Endothelial cell of umbilical vein (primary cell): Measurements from ENCODE around the gene PAPPA2. TPM values are rescaled to one million over a fixed set of nuclear protein-coding genes. Genes with fewer than 3 reads are reported as not detected.

Experiments
- BruUV-seq: library from RNA; stranded (reverse); fragments of 400-500 nt; replicated peaks from 2 replicates; lab custom pipeline; 2021; lab: Mats Ljungman, UMichigan
- CTCF ChIA-PET: fragments of 300-600, 350-600 bp; sonication (Branson Sonifier 250); formaldehyde crosslinking; loops from one replicate; lab custom pipeline; 2021; ENCODE audit warnings: antibody characterized with exemption, inconsistent platforms; lab: Charles Lee
- POLR2A ChIA-PET: fragments of 300-600, 350-600 bp; sonication (Branson Sonifier 250); formaldehyde crosslinking; loops from one replicate; lab custom pipeline; 2021; ENCODE audit warnings: antibody characterized with exemption, inconsistent platforms; lab: Charles Lee
- DNase-seq: peaks from one replicate; pipeline ENCODE4 v3.0.0-alpha.2; 2011; ENCODE audit warnings: low read depth, low spot score
- FAIRE-seq: peaks from 2 replicates; lab custom pipeline; 2011; peaks lifted over from hg19 to GRCh38; lab: Jason Lieb, UNC
- H2AFZ ChIP-seq: 2 replicates; pipeline ENCODE4 v1.6.0; 2012; ENCODE audit warnings: low read depth, low read length, control low read depth, inconsistent platforms
- H3K27ac ChIP-seq: 2 replicates; pipeline ENCODE4 v1.5.1; 2011; ENCODE audit warnings: low read depth, mild to moderate bottlenecking, control low read depth, low read length, moderate library complexity; ENCODE audit not compliant: insufficient read depth
- H3K27me3 ChIP-seq, 2 experiments: 2 replicates each; pipeline versions ENCODE4 v1.6.0 to v1.6.1; 2011; ENCODE audit warnings: low read length in 2 of 2, mixed read lengths in 1 of 2; ENCODE audit not compliant: control insufficient read depth in 2 of 2, insufficient read depth in 2 of 2
- H3K36me3 ChIP-seq, 2 experiments: 2 replicates in 1 of 2; 3 replicates in 1 of 2; pipeline ENCODE4 v1.5.1; 2011; ENCODE audit warnings: low read length in 2 of 2, mild to moderate bottlenecking in 1 of 2, moderate library complexity in 1 of 2; ENCODE audit not compliant: control insufficient read depth in 2 of 2, insufficient read depth in 2 of 2; ENCODE audit errors: extremely low read depth in 1 of 2
- H3K4me1 ChIP-seq: 3 replicates; pipeline ENCODE4 v1.5.1; 2011; ENCODE audit warnings: mild to moderate bottlenecking, low read length; ENCODE audit not compliant: control insufficient read depth, insufficient read depth; ENCODE audit errors: extremely low read depth
- H3K4me2 ChIP-seq: 2 replicates; pipeline ENCODE4 v1.6.1; 2011; ENCODE audit warnings: low read length, control low read depth, mixed read lengths; ENCODE audit not compliant: insufficient read depth
- H3K4me3 ChIP-seq, 3 experiments: fragments of 200-600 bp in 1 of 3; sonication (generic), shearing (Covaris generic) in 1 of 3; replicated peaks in 1 of 3; 2 replicates each; pipeline ENCODE4 v1.5.1; 2011 to 2016; ENCODE audit warnings: control low read depth in 3 of 3, low read length in 3 of 3, mild to moderate bottlenecking in 2 of 3, inconsistent platforms in 1 of 3, low read depth in 1 of 3, moderate library complexity in 1 of 3; ENCODE audit not compliant: insufficient read depth in 1 of 3
- H3K79me2 ChIP-seq: 2 replicates; pipeline ENCODE4 v1.6.0; 2012; ENCODE audit warnings: low read length, inconsistent platforms; ENCODE audit not compliant: control insufficient read depth, insufficient read depth
- H3K9ac ChIP-seq: replicated peaks from 2 replicates; pipeline ENCODE3; 2011; ENCODE audit warnings: low read length, control low read depth; ENCODE audit not compliant: insufficient read depth; ENCODE audit errors: extremely low read depth
- H3K9me1 ChIP-seq: replicated peaks from 3 replicates; pipeline ENCODE4 v1.6.0; 2011; ENCODE audit warnings: mild to moderate bottlenecking, low read length; ENCODE audit not compliant: control insufficient read depth, insufficient read depth; ENCODE audit errors: extremely low read depth
- H3K9me3 ChIP-seq: replicated peaks from 2 replicates; pipeline ENCODE4 v1.5.1; 2012; ENCODE audit warnings: low read length, inconsistent platforms; ENCODE audit not compliant: control insufficient read depth, insufficient read depth
- H4K20me1 ChIP-seq: replicated peaks from 2 replicates; pipeline ENCODE3; 2011; ENCODE audit warnings: mild to moderate bottlenecking, low read length; ENCODE audit not compliant: control insufficient read depth, insufficient read depth; ENCODE audit errors: extremely low read depth
- EZH2 ChIP-seq: IDR thresholded peaks from 2 replicates; pipeline ENCODE4 v1.6.1; 2012; ENCODE audit warnings: borderline replicate concordance, low read depth, mild to moderate bottlenecking, moderate library complexity, low read length, inconsistent platforms; ENCODE audit not compliant: severe bottlenecking
- FOS ChIP-seq: IDR thresholded peaks from 2 replicates; pipeline ENCODE4 v1.6.1; 2011; ENCODE audit warnings: mild to moderate bottlenecking, low read length, moderate library complexity, borderline replicate concordance; ENCODE audit not compliant: insufficient read depth
- GATA2 ChIP-seq: IDR thresholded peaks from 2 replicates; pipeline ENCODE4 v1.7.0; 2011; ENCODE audit warnings: low read depth, mild to moderate bottlenecking, moderate library complexity, mixed read lengths, low read length; ENCODE audit not compliant: insufficient read length, insufficient read depth
- JUN ChIP-seq: IDR thresholded peaks from 2 replicates; pipeline ENCODE4 v1.6.1; 2011; ENCODE audit warnings: borderline replicate concordance, low read depth; ENCODE audit not compliant: insufficient read length, insufficient read depth
- MYC ChIP-seq: IDR thresholded peaks from one replicate; pipeline ENCODE4 v1.6.1; 2011; ENCODE audit warnings: mild to moderate bottlenecking, low read depth, low read length
- POLR2A ChIP-seq: IDR thresholded peaks from 2 replicates; pipeline ENCODE4 v1.6.1; 2012; ENCODE audit warnings: low read depth, mild to moderate bottlenecking, control low read depth, low read length
- POLR2AphosphoS5 ChIP-seq: IDR thresholded peaks from 2 replicates; pipeline ENCODE4 v1.6.1; 2012; ENCODE audit warnings: low read depth, mild to moderate bottlenecking, control low read depth, low read length, moderate library complexity; ENCODE audit not compliant: insufficient read depth
- dilution Hi-C: fragments of 300-500 bp; cut with MboI; formaldehyde crosslinking; loops from one replicate; pipeline ENCODE4 v1.15.0; 2019; ENCODE audit warnings: low sequenced_read_pairs; ENCODE audit not compliant: extremely low pct_ligation_motif_present
- intact Hi-C: fragments of 100-400 bp; cut with micrococcal nuclease; formaldehyde crosslinking; loops from one replicate; pipeline ENCODE4 v1.10.0; 2022
- polyA plus RNA-seq, 4 experiments: library from polyadenylated mRNA; depleted of rRNA in 3 of 4; stranded (reverse) in 3 of 4; unstranded in 1 of 4; fragments of >200 nt; gene quantifications; 2 replicates each; pipeline versions ENCODE4 v1.2.1 to v1.2.3, GENCODE V29; 2011 to 2012; ENCODE audit warnings: missing spikeins in 1 of 4
- total RNA-seq: library from RNA; stranded (reverse); gene quantifications from 2 replicates; pipeline ENCODE4 v1.2.3, GENCODE V29; 2021
- TF ChIP-seq, protein P1 (sequence below), 2 donors: IDR thresholded peaks; 1 replicate in 1 of 2; 2 replicates in 1 of 2; pipeline ENCODE4 v1.5.1; 2011; ENCODE audit warnings: low read length in 2 of 2, mild to moderate bottlenecking in 2 of 2, moderate library complexity in 2 of 2, control low read depth in 1 of 2, inconsistent platforms in 1 of 2, low read depth in 1 of 2; ENCODE audit not compliant: insufficient read depth in 1 of 2; ENCODE audit errors: extremely low read depth in 1 of 2
- TF ChIP-seq, protein P2 (sequence below): IDR thresholded peaks from 2 replicates; pipeline ENCODE4 v1.6.1; 2011; ENCODE audit not compliant: insufficient read depth, insufficient read length

The PAPPA2 gene
- total and polyA plus RNA-seq, 2 donors (not counting 3 experiments of a cell fraction or from before 2014, with no cell fraction given) = not detected

DNA sequence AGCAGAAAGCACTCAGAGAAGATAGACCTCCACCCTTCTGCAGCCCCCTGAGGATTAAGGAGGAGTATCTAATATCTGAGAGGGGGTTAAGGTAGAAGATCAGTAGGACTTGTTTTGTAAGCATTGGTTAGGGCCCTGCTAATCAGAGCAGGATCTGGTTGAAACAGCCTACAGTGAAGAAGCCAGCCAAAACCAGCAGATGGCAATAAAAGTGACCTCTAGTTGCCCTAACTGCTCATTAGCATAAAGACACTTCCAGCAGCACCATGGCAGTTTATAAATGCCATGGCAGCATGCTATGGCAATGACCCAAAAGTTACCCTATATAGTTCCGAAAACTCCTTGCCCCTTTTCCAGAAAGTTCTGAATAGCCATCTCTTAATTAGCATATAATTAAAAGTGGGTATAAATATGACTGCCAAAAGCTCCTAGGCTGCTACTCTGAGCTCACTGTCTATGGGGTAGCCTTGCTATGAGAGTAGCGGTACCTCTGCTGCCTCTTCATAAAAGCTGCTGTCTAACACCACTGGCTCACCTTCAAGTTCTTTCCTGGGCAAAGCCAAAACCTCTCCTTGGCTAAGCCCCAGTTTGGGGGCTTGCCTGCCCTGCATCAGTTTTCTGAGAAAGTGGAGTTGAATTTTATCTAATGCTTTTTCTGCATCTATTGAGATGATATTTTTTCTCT, 254.2 kb downstream of the PAPPA2 start:
- Histone ChIP-seq H3K4me1 (no peaks in the 10 kb centered on the region), H3K9me3 (no peaks in the 10 kb centered on the region), H3K36me3 (no peaks in the 10 kb centered on the region), H3K27me3 (no peaks in the 10 kb centered on the region), H3K4me2 (no peak overlapping the region), H3K27ac (no peak overlapping the region), H3K79me2 (no peaks in the 10 kb centered on the region), H3K9ac (no peak overlapping the region), H3K4me3 (no peak overlapping the region), H3K9me1 (no peaks in the 10 kb centered on the region), H2AFZ (no peak overlapping the region), H4K20me1 (no peaks in the 10 kb centered on the region)
- no TSS peak for BruUV-seq
- DNase-seq = no peak
- CTCF ChIA-PET = no interaction called here
- dilution Hi-C loops = no loop called here
- no peak for FAIRE-seq
- TF ChIP-seq POLR2A (no peak), POLR2AphosphoS5 (no peak), GATA2 (no peak), MYC (no peak), EZH2 (no peak), FOS (no peak), JUN (no peak)
- TF ChIP-seq, protein P1, sequence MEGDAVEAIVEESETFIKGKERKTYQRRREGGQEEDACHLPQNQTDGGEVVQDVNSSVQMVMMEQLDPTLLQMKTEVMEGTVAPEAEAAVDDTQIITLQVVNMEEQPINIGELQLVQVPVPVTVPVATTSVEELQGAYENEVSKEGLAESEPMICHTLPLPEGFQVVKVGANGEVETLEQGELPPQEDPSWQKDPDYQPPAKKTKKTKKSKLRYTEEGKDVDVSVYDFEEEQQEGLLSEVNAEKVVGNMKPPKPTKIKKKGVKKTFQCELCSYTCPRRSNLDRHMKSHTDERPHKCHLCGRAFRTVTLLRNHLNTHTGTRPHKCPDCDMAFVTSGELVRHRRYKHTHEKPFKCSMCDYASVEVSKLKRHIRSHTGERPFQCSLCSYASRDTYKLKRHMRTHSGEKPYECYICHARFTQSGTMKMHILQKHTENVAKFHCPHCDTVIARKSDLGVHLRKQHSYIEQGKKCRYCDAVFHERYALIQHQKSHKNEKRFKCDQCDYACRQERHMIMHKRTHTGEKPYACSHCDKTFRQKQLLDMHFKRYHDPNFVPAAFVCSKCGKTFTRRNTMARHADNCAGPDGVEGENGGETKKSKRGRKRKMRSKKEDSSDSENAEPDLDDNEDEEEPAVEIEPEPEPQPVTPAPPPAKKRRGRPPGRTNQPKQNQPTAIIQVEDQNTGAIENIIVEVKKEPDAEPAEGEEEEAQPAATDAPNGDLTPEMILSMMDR (IDR thresholded peaks at IDR 0.05; ENCODE audit: extremely low read depth in 1 of 2, insufficient read depth in 1 of 2, low read depth in 1 of 2, low read length in 2 of 2) = no peak
- TF ChIP-seq, protein P2, sequence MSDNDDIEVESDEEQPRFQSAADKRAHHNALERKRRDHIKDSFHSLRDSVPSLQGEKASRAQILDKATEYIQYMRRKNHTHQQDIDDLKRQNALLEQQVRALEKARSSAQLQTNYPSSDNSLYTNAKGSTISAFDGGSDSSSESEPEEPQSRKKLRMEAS = no peak
- POLR2A ChIA-PET = no interaction called here
- intact Hi-C loops = no loop called here
